HUES48 (cell line): ENCODE data around the gene GNB3.
A peak's percentile ranks its signal among the peaks of the same experiment; 100 is the strongest.

Experiments used
- H3K27ac ChIP-seq: one replicate; pipeline ENCODE4 v1.7.0; 2013; ENCODE audit warnings: low read depth, low read length, inconsistent platforms
- H3K27me3 ChIP-seq: 2 replicates; pipeline ENCODE4 v1.6.1; 2013; ENCODE audit warnings: mild to moderate bottlenecking, low read length; ENCODE audit not compliant: control insufficient read depth, insufficient read depth
- H3K36me3 ChIP-seq: 2 replicates; pipeline ENCODE4 v1.6.1; 2013; ENCODE audit warnings: low read length; ENCODE audit not compliant: control insufficient read depth, insufficient read depth
- H3K4me1 ChIP-seq: 2 replicates; pipeline ENCODE4 v1.6.1; 2013; ENCODE audit warnings: mild to moderate bottlenecking, low read length; ENCODE audit not compliant: control insufficient read depth, insufficient read depth
- H3K4me3 ChIP-seq: 2 replicates; pipeline ENCODE4 v1.5.1; 2013; ENCODE audit warnings: mild to moderate bottlenecking, low read depth, low read length
- H3K9ac ChIP-seq: 2 replicates; pipeline ENCODE4 v1.6.1; 2013; ENCODE audit warnings: mild to moderate bottlenecking, low read depth, low read length, moderate library complexity
- H3K9me3 ChIP-seq: 2 replicates; pipeline ENCODE4 v1.6.1; 2013; ENCODE audit warnings: low read length; ENCODE audit not compliant: control insufficient read depth, insufficient read depth

GNB3 gene

GRCh38 chr12:6817098-6817497 is 23.6 kb upstream of the GNB3 start:
- Histone ChIP-seq H3K4me1 (peaks cover 18% of the 10 kb centered on the region), H3K4me3 (no peak overlapping the region), H3K27ac (no peak overlapping the region), H3K36me3 (no peaks in the 10 kb centered on the region), H3K27me3 (peaks cover 15% of the 10 kb centered on the region), H3K9ac (no peak overlapping the region), H3K9me3 (no peaks in the 10 kb centered on the region)

DNA sequence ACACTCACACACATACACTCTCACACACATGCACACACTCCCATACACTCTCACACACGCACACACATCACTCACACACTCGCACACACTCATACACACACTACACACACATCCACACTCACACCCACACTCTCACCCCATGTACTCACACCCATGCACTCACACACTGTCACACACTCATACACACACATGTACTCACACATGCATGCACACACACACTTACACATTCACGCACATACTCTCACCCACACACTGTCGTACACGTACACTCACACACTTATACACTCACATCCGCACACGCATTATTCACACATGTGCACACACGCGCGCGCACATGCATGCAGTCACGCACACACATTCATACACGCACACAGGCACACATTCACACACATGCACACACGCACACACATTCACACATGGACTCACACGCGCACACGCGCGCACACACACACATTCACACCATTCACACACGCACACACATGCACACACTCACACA is 23.0 kb upstream of the GNB3 start:
- H3K4me1 ChIP-seq, result peaks cover 19% of the 10 kb centered on the region
- no peaks in the 10 kb centered on the region for H3K9me3 ChIP-seq
- no peak overlapping the region for H3K9ac ChIP-seq
- no peak overlapping the region for H3K4me3 ChIP-seq
- H3K27ac ChIP-seq, result no peak overlapping the region
- H3K27me3 ChIP-seq, result peaks cover 21% of the 10 kb centered on the region
- H3K36me3 ChIP-seq, result no peaks in the 10 kb centered on the region

- Histone ChIP-seq H3K27me3 (peaks cover 27% of the 10 kb centered on the region), H3K36me3 (no peaks in the 10 kb centered on the region), H3K9me3 (no peaks in the 10 kb centered on the region), H3K4me3 (peak overlapping the region; percentile 10; the same call in 1 of the 2 replicates), H3K27ac (no peak overlapping the region), H3K4me1 (peaks cover 25% of the 10 kb centered on the region), H3K9ac (no peak overlapping the region)
Measured at GRCh38 chr12:6818222-6818621, 22.5 kb upstream of the GNB3 start.

DNA sequence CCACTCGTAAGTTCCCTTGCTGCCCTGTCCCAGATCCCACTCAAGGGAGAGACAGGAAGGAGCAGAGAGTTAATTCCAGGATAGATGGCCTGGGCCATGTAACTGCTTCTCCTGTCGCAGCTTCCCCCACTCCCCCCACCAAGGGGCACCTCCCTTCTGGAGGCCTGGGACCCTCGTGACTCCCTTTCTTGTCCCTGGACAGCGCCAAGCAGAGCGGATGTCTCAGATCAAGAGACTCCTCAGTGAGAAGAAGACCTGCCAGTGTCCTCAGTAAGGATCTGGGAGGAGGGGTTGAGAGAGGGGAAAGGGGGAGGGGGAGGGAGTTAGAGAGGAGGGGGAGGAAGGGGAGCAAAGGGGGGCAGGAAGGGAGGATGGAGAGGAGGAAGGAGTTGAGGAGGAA is 22.1 kb upstream of the GNB3 start:
- Histone ChIP-seq H3K4me1 (peaks cover 25% of the 10 kb centered on the region), H3K9me3 (no peaks in the 10 kb centered on the region), H3K4me3 (peak overlapping the region; percentile 10; the same call in 1 of the 2 replicates), H3K27ac (no peak overlapping the region), H3K36me3 (no peaks in the 10 kb centered on the region), H3K27me3 (peaks cover 30% of the 10 kb centered on the region), H3K9ac (no peak overlapping the region)

DNA sequence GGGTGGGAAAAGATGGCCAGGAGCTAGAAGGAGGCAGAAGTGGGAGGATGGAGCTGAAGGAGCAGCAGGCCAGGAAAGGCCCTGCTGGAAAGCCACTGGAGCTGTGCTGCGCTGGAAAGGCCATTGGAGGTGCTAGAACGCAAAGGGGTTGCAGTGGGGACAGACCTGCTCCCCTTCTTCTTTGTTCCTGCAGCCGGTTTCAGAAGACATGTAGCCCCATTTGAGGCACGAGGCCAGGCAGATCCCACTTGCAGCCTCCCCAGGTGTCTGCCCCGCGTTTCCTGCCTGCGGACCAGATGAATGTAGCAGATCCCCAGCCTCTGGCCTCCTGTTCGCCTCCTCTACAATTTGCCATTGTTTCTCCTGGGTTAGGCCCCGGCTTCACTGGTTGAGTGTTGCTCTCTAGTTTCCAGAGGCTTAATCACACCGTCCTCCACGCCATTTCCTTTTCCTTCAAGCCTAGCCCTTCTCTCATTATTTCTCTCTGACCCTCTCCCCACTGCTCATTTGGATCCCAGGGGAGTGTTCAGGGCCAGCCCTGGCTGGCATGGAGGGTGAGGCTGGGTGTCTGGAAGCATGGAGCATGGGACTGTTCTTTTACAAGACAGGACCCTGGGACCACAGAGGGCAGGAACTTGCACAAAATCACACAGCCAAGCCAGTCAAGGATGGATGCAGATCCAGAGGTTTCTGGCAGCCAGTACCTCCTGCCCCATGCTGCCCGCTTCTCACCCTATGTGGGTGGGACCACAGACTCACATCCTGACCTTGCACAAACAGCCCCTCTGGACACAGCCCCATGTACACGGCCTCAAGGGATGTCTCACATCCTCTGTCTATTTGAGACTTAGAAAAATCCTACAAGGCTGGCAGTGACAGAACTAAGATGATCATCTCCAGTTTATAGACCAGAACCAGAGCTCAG is 21.4 kb upstream of the GNB3 start:
- Histone ChIP-seq H3K27ac (no peak overlapping the region), H3K4me3 (no peak overlapping the region), H3K36me3 (no peaks in the 10 kb centered on the region), H3K9me3 (no peaks in the 10 kb centered on the region), H3K9ac (no peak overlapping the region), H3K4me1 (peaks cover 25% of the 10 kb centered on the region), H3K27me3 (peaks cover 36% of the 10 kb centered on the region)

- peaks cover 44% of the 10 kb centered on the region for H3K27me3 ChIP-seq
- no peak overlapping the region for H3K9ac ChIP-seq
- H3K36me3 ChIP-seq, result no peaks in the 10 kb centered on the region
- H3K9me3 ChIP-seq, result no peaks in the 10 kb centered on the region
- no peak overlapping the region for H3K27ac ChIP-seq
- no peak overlapping the region for H3K4me3 ChIP-seq
- H3K4me1 ChIP-seq, result peaks cover 26% of the 10 kb centered on the region
Measured at GRCh38 chr12:6820166-6820565, 20.6 kb upstream of the GNB3 start.

DNA sequence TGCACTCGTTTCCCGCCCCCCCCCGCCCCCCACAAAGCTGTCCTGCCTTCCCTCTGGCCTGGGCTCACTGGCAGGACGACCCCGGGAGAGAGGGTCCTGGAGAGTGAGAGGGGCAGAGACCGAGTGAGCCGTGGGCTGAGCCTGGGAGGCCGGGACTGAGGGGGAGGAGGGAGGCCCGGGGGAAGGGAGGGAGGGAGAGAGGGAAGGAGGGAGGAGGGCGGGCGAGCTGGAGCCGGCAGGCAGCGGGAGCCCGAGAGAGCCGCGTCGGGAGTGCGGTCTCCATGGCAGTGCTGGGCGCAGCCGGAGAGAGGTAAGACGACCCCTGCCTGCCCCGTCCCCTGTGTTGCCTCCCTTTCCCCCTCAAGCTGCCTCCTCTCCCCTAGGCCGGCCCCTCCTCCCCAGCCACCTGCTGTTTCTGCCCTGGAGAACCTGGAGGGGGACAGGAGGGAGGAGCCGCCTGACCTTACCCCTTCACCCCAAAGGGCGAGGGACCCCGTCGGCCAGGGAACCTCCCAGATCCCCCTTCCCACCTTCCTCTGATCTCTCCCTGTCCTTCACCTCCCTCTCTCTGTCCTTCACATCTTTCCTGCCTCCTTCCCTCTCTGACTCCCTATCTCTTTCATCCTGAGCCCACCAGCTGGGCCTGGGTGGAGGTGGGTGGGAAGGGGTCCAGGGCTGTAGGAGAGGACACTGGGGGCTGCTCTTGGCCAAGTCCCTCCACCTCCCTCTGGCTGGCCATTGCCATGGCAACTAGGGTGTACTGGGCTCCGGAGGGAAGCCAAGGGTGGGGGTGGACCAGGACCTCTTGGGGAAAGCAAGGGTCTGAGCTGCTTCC is 18.9 kb upstream of the GNB3 start, which contains the start of gene GPR162:
Gene GPR162 (plus strand): TSS at position 231 of the 835 bp plus-strand sequence. CDS start 2,078 bp downstream, outside the sequence.
- Histone ChIP-seq H3K27ac (peak within 1 kb of the TSS; percentile 37), H3K4me3 (peak within 1 kb of the TSS; percentile 69), H3K36me3 (no peaks in the 10 kb centered on the region), H3K4me1 (peaks cover 34% of the 10 kb centered on the region), H3K27me3 (peaks cover 58% of the 10 kb centered on the region), H3K9me3 (no peaks in the 10 kb centered on the region), H3K9ac (no peak within 1 kb of the TSS)

DNA sequence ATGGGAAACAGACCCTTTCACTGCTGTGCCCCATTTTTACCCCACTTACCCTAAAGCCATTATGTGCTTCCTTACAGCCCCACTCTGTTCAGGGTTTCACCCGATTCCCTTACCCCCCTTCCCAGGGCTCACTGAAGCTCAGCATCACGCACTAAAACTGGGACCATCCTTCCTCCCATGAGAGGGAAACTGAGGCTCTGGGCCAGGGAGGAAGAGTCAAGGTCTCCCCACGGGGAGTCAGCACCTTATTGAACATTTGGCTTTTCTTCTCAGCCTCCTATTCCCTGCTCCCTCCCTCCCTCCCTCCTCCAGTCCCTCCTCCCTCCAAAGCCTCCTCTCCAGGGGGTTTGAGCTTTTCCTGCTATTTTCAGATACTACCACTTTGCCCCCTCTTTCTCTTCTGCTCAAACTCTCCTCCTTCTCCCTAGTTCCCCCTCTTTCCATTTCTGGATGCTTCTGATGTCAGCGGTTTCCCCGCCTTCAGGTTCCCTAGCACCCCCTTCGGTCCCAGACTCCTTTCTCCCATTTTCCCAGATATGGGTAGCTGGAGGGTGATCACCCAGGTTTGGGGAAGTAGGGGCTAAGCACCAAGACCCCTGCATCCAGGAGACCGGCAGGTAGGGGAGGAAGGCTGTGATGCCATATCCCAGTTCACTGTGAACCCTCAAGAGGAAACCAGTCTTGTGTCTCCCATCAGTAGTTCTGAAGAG is 18.1 kb upstream of the GNB3 start:
- Histone ChIP-seq H3K4me1 (peaks cover 41% of the 10 kb centered on the region), H3K27me3 (peaks cover 63% of the 10 kb centered on the region), H3K27ac (no peak overlapping the region), H3K36me3 (no peaks in the 10 kb centered on the region), H3K9ac (no peak overlapping the region), H3K4me3 (peak overlapping the region; percentile 69), H3K9me3 (no peaks in the 10 kb centered on the region)

- H3K27me3 ChIP-seq, result peaks cover 63% of the 10 kb centered on the region
- peaks cover 34% of the 10 kb centered on the region for H3K4me1 ChIP-seq
- no peak overlapping the region for H3K4me3 ChIP-seq
Measured at GRCh38 chr12:6823182-6824084, 17.3 kb upstream of the GNB3 start.

More at GRCh38 chr12:6823182-6824084, 17.3 kb upstream of the GNB3 start:
- Histone ChIP-seq H3K27ac (no peak overlapping the region), H3K9ac (no peak overlapping the region), H3K36me3 (no peaks in the 10 kb centered on the region), H3K9me3 (no peaks in the 10 kb centered on the region)
